GM19023 (cell line): Measurements from ENCODE around the gene LIPG.
"Not testable (repeated sequence)": the region's sequence is repeated elsewhere in the genome, so short reads cannot be mapped to it uniquely, and the experiment has no call there.

Experiments used
- ATAC-seq: cut with Tn5 transposase; IDR thresholded peaks from one replicate; pipeline ENCODE4 v1.9.1; 2021; ENCODE audit warnings: mild to moderate bottlenecking, moderate library complexity; ENCODE audit not compliant: unreplicated experiment

Gene LIPG

GRCh38 chr18:49572611-49573345 lies 10.9 kb downstream of the LIPG start:
- ATAC-seq = no peak

GRCh38 chr18:49573835-49574234 lies 12.0 kb downstream of the LIPG start:
- no peak for ATAC-seq

GRCh38 chr18:49579041-49579440 lies 17.2 kb downstream of the LIPG start:
- not testable (repeated sequence) for ATAC-seq

GRCh38 chr18:49579583-49579982 lies 17.7 kb downstream of the LIPG start:
- ATAC-seq = not testable (repeated sequence)

GRCh38 chr18:49580279-49580678 lies 18.4 kb downstream of the LIPG start:
- no peak for ATAC-seq

GRCh38 chr18:49581371-49581770 lies 19.5 kb downstream of the LIPG start:
- ATAC-seq = no peak

- no peak for ATAC-seq
Observed at GRCh38 chr18:49582579-49582978, 20.7 kb downstream of the LIPG start.

- ATAC-seq = no peak
Observed at GRCh38 chr18:49584394-49584793, 22.5 kb downstream of the LIPG start.

- ATAC-seq = not testable (repeated sequence)
Observed at GRCh38 chr18:49584951-49585350, 23.1 kb downstream of the LIPG start.

- ATAC-seq = no peak
Observed at GRCh38 chr18:49585781-49586663, 24.2 kb downstream of the LIPG start.

- ATAC-seq = no peak
Observed at GRCh38 chr18:49588171-49588570, 26.3 kb downstream of the LIPG start.

- no peak for ATAC-seq
Observed at GRCh38 chr18:49588971-49589370, 27.1 kb downstream of the LIPG start.

- ATAC-seq = no peak
Observed at GRCh38 chr18:49590608-49591007, 28.8 kb downstream of the LIPG start.

GRCh38 chr18:49591271-49591670 lies 29.4 kb downstream of the LIPG start:
- ATAC-seq = no peak

- no peak for ATAC-seq
Observed at GRCh38 chr18:49591775-49592174, 29.9 kb downstream of the LIPG start.

- no peak for ATAC-seq
Observed at GRCh38 chr18:49596687-49597086, 34.8 kb downstream of the LIPG start.

- ATAC-seq = no peak
Observed at GRCh38 chr18:49597157-49597931, 35.5 kb downstream of the LIPG start.

- no peak for ATAC-seq
Observed at GRCh38 chr18:49601211-49601610, 39.4 kb downstream of the LIPG start.

- ATAC-seq = no peak
Observed at GRCh38 chr18:49608366-49609255, 46.8 kb downstream of the LIPG start.
